ENCODE data around the gene NUDCD3.

DNA sequence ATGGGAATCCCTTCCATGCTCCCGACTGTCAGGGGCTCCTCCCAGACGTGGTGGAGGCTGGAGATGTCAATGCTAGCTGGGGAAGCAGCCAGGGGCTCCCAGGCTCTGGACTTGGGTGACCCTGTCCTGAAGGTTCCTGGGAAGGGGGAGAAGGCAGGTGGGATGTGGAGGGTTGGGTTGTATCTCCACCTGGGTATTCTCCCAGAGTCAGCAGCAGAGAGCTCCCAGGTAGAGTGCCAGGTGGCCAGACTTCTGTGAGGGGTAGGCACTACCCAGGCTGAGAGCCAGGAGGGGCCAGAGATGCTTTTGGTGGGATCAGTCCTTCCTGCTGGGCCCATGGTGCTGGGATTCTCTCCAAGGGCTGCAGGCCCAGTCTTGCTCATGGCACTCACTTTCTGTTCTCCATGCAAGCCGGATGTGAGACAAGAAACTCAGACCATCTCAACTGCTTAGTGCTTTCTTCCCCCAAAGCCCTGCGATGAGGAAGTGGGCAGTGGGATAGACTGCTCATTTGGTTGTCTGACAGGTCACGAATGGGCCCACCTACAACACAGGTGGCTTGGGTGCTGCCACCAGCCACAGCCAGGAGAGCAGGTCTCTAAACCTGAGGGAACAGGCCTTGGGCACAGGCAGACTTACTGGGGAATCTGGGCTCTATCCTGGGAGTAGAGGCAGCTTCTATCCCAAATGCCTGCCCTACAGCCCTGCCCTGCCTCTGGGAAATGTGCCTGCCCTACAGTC lies 112.6 kb downstream of the NUDCD3 start:
- TF ChIP-seq, protein P1, sequence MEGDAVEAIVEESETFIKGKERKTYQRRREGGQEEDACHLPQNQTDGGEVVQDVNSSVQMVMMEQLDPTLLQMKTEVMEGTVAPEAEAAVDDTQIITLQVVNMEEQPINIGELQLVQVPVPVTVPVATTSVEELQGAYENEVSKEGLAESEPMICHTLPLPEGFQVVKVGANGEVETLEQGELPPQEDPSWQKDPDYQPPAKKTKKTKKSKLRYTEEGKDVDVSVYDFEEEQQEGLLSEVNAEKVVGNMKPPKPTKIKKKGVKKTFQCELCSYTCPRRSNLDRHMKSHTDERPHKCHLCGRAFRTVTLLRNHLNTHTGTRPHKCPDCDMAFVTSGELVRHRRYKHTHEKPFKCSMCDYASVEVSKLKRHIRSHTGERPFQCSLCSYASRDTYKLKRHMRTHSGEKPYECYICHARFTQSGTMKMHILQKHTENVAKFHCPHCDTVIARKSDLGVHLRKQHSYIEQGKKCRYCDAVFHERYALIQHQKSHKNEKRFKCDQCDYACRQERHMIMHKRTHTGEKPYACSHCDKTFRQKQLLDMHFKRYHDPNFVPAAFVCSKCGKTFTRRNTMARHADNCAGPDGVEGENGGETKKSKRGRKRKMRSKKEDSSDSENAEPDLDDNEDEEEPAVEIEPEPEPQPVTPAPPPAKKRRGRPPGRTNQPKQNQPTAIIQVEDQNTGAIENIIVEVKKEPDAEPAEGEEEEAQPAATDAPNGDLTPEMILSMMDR (IDR thresholded peaks at IDR 0.05; ENCODE audit: low read depth, low read length, poor library complexity, severe bottlenecking) = no peak
- TF ChIP-seq EZH2phosphoT487 (IDR thresholded peaks at IDR 0.05; ENCODE audit: borderline replicate concordance, low read length) = no peak
